GM23248 (cell line): ENCODE results near the gene TARBP2.

Source experiments
- EZH2 ChIP-seq: fragments of 200-600 bp; sonication (generic); IDR thresholded peaks from 2 replicates; pipeline ENCODE4 v1.6.1; 2018; ENCODE audit warnings: antibody characterized with exemption, mild to moderate bottlenecking; ENCODE audit not compliant: insufficient read depth, poor library complexity, severe bottlenecking
- EZH2phosphoT487 ChIP-seq: fragments of 200-600 bp; sonication (generic); IDR thresholded peaks from 2 replicates; pipeline ENCODE4 v1.6.1; 2018; ENCODE audit warnings: antibody characterized with exemption, moderate library complexity, mild to moderate bottlenecking, low read depth; ENCODE audit not compliant: insufficient read depth

GRCh38 chr12:53500776-53501614, at the start of gene TARBP2:
- no peak for TF ChIP-seq EZH2phosphoT487
- no peak for TF ChIP-seq EZH2
